GM18868 (cell line): ENCODE data around the gene CCDC120.

Experiments
- ATAC-seq: cut with Tn5 transposase; IDR thresholded peaks from one replicate; pipeline ENCODE4 v1.9.1; 2021; ENCODE audit warnings: mild to moderate bottlenecking, moderate library complexity; ENCODE audit not compliant: unreplicated experiment

The CCDC120 gene

DNA sequence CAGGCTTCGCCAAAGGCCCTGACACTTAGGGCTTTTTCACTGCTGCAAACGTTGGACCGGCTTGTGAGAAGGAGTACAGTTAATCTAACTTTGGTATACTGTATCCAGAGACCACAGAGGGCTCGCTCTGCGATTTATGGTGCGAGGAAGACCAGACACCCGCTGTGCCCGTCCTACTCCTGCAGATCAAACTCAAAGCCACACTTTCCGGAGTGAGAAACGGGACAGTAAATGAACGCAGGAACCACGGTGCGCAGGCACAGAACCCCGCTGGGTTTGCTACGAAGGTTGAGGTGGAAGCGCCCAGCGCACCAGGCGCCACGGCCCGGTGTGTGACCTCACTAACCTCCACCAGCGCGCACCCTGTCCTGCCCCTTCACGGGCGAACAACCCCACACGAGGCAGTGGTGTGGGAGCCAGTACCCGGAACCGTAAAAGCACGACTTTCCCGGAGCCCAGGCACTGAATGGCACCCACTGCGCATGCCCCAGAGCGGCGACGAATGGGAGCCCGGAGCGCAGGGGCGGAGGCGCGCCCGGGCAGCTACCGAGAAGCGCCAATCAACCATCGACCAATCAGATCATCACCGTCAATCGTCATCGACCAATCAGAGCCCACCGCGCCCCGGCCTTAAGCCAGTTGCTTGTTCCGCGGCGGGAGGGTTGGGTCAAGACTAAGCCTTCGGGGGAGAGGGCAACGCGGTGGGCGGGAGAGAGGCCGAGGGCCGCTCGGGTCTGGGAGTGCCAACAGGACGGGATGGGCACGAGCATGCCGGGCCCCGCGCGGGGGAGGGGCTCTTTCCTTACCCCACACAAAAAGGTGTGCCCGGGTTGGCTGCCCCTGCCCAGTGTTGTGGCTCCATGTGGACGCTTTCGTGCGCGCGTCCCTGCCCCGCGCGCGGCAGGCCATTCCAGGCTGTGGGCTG is 42.2 kb downstream of the CCDC120 start:
- peak; percentile 96 for ATAC-seq

DNA sequence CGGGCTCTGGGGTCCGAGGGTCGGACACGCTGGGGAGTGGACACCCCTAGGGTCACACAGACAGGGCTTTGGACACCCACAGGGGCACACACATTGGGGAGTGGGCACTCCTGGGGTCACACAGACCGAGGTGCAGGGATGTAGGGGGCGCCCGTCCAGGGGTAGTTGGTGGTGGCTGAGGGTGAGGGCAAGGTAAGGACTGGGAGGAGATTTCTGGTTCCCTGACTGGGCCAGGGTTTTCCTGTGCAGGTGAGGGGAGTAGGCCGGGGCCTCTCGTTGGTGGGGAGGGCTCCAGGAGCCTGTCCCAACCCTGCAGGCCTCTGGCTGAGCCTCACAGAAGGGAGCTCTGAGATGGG is 42.8 kb downstream of the CCDC120 start:
- ATAC-seq: no peak

DNA sequence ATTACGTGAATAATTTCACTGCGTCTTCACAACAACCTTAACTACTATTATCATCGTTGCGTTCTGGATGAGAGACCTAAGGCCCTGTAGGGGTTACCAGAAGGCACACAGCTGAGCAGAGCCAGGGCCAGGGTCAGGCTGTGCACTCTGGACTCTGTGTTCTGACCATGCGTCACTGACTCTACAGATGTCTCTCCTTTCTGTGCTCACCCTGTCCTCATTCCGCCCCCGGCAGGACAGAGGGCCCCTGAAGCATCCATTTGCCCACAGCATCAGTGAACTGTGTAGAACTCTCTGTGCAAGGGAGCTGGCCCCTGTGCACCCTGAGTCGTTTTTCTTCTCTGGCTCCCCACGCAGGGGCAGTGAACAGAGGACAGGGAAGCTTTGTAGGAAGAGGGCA is 43.4 kb downstream of the CCDC120 start:
- no peak for ATAC-seq

DNA sequence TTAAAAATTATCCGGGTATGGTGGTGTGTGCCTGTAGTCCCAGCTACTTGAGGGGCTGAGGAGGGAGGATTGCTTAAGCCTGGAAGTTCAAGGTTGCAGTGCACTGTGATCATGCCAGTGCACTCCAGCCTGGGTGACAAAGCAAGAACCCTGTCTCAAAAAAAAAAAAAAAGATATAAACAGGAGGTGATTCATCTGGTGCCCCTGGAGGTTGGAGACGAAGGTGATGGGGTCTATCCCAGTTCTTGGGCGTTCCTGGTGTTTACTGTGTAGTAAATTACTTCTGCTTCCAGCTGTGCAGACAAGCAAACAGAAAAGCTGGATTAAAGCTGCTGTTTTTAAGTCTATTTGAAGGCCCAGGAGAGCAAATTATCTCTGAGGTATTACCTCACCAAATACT is 44.8 kb downstream of the CCDC120 start:
- ATAC-seq: no peak

DNA sequence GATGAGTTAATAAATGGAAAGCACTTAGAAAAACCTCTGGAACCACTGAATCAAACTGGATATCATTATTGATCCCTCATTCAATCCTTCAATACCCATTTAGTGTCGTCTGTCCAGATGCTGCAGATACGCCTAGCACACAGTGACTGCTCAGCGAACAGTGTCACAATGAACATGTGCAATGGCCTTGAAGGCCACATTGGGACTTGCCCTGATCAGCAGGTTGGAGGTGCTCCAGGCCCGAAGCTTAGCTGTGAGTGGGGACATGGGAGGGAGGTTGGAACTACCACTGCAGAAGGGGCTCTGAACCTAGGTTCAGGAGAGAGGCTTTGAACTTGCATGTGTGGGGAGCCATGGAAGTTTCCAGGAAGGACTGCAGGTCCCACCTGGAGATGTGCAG is 47.5 kb downstream of the CCDC120 start:
- no peak for ATAC-seq

DNA sequence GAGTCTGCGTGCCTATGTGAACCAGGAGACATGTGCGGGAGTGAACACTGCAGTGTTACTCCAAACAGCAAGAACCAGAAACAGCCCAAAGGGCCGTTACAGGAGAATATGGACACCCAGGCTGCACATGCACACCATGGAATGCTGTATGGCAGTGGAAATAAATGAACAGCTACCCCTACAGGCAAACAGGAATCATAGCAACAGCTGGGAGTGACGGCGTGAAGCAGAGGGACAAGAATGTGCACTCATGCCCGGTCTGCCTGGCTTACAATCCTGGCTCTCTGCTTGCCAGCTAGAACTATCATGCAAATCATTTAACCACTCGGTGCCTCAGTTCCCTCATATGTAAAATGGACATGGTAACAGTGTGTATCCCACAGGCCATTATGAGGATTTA is 48.1 kb downstream of the CCDC120 start:
- ATAC-seq: no peak

DNA sequence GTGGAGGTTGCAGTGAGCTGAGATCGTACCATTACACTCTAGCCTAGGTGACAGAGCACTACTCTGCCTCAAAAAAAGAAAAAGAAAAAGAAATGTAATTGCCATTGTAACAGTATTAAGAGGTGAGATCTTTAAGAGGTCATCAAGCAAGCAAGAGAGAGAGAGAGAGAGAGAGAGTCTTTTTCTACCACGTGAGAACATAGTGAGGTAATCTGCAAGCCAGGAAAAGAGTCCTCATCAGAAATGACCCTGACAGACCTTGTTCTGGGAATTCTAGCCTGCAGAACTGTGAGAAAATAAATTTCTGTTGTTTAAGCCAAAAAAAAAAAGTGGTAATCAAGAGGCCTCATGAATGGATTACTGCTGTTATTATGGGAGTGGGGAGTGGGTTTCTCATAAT is 49.8 kb downstream of the CCDC120 start:
- ATAC-seq: no peak

DNA sequence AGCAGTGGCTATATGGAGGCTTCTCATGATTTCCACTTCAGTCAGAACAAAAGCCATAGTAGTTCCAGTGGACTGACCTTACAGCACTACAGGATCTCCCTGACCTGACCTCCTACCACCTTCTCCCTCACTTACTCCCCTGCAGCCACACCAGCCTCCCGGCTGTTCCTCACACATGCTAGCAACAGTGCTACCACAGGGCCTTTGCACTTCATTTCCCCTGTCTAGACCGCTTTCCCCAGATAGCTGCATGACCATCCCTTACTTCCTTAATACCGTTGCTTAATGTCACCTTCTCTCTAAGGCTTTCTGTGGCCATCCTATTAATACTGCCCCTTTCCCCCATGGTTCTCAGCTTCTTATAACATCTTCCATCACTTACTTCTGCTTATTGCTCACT is 51.6 kb downstream of the CCDC120 start:
- no peak for ATAC-seq

DNA sequence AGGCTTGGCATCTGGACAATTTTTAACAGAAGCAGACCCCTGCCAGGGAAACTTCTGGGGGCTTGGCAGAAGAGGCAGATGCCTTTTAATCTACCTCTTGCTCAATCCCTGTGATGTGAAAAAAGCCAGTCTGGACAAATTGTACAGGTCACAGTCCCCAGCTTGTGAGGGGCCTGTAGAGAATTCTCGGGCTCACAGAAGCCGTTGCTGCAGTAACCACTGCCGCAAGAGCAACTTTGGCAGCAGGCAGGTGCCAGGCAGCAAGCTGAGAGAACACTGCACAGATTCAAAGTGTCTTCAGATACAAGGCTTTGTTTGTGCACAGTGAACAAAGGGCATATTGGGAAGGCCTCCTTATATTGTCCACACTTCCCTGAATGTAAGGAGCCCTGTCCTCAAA is 53.0 kb downstream of the CCDC120 start:
- no peak for ATAC-seq

DNA sequence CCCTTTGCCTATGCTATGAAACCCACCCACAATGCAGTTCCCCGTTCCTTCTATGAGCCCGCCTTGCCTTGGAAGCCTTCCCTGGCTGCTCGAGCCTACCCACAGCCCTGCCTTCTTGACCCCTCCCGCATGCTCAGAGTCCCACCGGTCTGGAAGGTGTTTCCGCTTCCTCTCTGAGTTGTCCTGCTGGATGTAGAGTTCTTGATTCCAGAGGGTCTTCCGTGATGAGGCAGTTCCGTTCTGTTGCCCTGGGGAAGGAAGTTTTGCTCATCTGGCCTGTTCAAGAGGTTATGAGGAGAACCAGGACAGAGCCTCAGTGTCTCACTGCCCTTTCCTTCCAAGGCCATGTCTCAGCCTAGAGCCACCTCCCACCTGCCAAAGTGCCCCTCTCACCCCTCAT is 57.3 kb downstream of the CCDC120 start:
- ATAC-seq: no peak

DNA sequence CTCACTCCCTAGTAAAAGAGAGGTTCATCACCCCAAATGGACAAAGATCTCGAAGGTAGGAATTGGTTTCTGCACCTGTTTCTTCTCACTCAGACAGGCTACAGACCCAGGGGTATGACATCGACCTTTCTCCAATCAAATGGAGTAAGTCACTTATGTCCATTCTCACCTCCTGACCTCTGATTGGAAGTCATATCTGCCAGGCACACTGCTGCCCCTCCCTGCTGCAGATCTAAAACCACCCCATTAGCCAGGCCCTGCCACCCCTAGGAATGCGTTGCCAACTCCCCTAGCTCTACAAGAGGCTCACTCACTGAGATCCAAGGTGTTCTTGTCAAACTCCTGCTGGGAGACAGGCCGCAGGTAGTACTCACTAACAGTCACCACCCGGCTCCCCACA is 57.9 kb downstream of the CCDC120 start:
- ATAC-seq: no peak

DNA sequence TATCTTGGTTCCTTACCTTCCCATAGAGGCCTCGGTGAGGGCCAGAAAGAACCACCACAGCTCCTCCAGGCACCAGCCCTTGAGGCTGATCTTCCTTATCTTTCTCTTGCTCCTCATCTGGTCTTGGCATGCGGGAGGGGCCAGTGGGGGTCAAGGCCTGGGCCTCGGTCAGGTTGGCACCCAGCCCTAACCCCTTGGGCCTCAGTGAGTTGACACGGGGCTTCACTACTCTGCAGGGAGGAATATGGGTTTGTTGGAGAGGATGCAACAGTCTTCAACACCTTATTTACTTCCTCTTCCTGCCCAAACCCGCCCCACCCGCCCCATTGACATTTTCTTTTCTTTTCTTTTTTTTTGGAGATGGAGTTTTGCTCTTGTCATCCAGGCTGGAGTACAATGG is 58.8 kb downstream of the CCDC120 start:
- ATAC-seq: no peak
